NCI-H2171 treated with DMSO at 0.1 percent for 48 hours (cell line): ENCODE results near the gene HECW1.

Experiments
- DNase-seq: peaks from one replicate; lab custom pipeline; 2025; lab: John Stamatoyannopoulos, UW

HECW1 gene

DNA sequence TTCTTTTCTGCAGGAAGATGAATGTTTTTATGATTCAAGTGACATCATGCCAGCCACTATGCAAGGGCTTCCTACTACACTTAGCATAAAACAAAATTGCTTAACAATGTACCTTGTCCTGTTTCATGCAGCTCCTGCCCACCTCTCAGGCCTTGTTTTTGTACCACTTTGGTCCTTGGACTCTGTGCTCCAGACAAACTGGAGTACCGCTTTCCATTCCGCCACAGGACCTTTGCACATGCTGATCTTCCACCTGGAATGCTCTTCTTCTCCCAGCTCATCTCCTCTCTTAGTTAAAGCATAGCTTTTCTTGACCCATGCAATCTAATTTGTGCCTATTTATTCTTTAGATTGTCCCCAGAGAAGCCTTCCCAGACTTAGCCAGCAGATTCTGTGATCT, 393.0 kb downstream of the HECW1 start:
- no peak for DNase-seq

DNA sequence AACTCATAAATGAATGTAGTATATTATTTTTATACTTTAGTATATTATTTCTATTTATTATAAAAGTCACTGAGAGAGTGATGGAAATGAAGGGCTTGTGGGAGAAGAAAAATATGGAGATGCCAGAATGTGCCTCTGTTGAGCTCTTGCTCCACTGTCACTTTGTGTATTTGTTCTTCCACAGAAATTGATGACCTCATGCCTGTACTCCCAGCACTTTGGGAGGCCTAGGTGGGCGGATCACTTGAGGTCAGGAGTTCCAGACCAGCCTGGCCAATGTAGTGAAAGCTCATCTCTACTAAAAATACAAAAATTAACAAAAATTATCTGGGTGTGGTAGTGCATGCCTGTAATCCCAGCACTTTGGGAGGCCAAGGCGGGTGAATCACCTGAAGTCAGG, 394.0 kb downstream of the HECW1 start:
- DNase-seq: no peak

DNA sequence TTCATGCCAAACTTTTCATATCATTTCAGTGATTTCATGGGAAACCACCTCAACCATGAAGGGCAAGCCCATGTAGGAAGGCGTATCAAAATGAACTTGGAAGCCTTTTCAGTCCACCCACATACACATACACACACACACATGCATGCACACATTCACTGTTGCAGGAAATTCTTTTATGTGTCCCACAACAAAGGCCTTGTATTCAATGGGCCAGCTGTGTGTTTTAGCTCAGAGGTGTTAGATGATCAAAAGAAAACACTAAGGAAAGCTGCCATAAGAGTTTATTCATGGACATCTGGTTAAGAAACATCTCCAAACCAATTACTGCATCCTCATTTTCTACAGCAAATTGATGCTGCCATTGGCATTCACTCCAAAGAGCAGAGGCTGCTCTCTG, 396.0 kb downstream of the HECW1 start:
- no peak for DNase-seq

DNA sequence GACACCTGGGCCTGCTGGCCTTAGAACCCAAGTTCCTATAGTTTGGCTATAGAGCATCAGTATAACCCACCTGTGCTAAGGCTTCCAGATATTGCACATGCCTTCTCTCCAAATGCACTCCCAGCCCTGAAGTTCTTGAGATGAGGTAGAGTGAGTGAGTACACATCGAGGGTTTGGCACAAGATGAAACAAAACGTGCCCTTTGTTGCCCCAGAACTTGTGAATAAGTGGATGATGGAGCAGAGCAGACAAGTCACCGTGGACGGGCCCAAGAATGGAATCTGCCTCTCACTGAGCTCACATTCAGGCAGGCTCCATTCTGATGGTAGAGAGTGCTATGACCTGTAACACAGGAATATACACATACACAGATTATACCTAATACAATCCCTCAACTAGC, 397.5 kb downstream of the HECW1 start:
- DNase-seq: no peak

DNA sequence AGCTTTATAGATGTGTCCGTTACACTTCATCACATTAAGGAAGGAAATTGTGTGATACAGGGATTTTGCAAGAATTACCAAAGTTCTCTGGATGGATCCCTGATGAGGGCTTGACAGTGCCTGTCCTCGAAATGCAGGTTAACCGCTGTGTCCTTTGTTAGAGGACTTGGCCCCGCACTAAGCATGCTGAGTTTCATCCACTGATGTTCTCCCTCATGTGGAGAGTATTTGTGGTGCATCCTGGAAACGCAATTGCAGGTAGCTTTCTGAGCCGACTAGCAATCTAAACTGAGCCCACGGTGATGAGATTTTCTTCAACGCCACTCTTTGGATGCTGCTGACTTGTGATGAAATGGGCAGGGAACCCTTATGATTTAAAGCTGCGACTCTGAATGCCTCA, 398.6 kb downstream of the HECW1 start:
- DNase-seq: no peak

DNA sequence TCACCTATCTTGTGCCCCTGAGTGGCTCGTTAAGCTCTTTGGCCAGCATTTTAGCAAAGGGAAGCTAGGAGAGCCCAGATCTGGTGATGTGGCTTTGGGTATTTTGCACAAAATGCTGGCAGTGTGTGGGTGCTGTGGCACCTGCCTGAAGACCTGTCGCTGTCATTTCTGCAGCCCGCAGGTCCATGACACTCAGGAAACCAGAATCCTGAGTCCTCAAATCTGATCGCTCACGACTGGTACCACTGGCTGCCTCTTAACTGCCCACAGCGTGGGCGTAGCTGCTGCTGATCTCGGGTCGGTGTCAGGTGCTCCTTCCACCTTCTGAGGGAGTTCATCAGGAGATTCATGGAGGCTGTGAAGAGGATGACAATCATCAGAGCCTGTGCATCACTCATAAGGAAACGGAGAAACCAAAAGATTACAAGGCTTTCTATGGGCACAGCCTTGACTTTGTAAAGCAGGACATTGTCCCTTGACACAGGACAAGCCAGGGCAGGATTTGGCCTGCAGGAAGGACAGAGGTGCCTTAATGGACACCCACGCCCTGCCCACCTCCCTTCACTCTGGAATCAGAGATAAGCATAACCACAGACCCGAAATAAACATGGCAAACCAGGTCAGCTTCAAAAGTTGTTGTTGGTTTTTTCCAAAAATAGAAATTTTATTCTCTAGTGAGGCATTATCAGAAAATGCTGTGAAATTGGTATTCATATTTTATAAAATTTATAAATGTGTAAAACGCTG, 399.5 kb downstream of the HECW1 start:
- DNase-seq: no peak

DNA sequence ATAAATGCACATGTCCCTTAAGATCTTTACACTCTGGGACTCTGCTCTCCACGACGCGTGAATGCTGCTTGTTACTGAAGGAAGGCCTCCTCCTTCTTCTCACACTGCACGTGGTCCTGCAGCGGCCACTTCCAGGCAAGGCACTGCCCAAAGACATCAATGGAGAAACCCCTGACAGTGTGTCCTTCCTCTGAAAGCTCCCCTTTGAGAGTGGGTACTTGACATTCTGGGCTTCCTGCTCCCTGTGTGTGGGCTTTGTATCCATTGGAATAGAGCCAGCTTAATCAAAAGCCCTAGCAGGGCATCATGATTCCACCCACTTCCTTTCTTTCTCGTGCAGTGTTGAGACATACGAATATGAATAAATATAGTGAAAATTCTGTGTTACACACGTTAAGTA, 400.8 kb downstream of the HECW1 start:
- no peak for DNase-seq

DNA sequence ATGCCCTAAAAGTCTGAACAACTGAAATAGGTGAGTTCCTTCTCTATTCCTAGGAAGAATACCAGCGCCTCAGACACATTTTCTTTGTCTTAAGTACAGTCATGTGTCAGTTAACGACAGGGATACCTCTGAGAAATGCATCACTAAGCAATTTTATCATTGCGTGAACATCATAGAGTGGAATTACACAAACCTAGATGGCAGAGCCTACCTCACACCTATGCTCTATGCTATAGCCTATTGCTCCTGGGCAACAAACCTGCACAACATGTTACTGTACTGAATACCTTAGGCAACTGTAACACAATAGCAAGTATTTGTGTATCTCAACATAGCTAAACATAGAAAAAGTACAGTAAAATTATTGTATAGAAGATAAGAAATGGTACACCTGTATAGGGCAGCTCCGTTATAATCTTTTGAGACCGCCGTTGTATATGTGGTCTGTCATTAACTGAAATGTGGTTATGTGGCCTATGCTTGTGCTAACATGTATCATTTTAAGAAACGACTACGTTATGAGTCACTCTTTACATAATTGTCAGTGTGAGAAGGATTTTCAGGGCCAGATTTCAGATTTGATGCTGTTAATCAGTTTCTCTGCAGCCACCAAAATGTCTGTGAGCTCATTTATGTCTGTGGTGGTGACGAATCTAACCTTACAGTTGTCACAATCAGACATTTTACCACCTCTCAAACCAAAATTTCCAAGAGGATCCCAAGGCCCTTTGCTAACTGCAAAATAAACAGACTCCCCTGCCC, 404.3 kb downstream of the HECW1 start:
- DNase-seq: no peak

DNA sequence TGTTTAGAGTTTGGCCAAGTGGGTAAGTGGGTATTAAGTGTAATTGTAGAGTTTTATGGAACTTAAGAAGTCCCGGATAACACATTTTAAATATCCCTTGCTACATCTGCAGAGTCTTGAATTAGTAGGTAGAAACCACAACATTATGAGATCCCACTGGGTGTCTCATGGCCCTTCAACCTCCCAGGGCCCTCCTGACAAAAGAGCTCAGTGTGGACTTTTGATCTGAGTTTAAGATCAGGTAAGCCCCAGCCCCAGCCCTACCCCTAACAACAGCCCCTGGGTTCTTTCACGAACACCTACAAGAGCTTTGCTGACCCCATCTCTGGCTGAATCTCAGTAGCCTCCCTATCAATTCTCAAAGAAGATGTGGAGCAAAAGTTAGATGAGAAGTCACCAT, 405.0 kb downstream of the HECW1 start:
- no peak for DNase-seq

DNA sequence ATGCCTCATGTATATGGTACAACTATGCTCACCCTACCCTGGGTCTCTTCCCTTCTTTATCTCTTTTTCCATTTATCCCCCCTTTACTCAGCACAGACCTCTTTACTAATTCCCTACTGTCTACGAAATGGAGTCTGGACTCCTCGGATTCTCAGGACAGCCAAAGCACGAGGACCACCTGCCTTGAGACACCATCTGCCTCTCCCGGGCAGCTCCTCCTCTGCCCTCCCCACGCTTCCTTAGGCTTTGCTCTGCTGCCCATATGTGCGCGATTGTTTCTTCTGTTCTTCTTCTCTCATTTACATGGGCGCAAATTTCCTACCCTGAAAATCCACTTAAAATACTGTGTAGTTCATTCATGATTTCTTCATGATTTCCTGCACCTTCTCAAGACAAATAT, 407.8 kb downstream of the HECW1 start:
- DNase-seq: no peak

DNA sequence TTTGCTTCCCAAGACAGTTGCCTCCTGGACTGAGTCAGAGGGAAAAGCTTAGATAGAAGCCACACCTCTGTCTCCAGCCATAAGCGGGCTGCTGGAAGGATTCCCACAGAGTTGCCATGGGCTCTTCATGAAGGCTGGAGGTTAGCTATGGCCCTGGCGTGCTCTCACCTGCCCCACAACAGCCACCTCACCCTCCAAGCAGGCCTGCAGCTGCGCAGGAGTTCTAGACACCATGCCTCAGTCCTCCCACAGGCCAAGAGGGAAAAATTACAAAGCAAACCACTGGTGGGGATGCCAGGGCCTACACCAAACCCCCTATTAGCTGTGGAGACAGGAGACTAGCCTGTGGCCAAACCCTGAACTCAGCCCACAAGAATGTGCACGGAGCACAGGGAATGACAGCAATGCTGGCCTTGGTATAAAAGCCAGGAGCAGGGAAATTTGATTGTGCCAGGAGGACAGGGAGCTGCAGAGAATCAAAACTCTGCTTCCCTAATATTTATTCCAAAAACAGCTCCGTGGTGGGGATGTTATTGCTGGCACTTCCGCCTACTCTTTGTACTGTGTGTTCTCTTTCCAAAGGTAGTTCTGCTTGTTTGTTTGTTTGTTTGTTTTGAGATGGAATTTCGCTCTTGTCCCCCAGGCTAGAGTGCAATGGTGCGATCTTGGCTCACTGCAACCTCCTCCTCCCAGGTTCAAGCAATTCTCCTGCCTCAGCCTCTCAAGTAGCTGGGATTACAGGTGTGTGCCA, 410.1 kb downstream of the HECW1 start:
- no peak for DNase-seq

DNA sequence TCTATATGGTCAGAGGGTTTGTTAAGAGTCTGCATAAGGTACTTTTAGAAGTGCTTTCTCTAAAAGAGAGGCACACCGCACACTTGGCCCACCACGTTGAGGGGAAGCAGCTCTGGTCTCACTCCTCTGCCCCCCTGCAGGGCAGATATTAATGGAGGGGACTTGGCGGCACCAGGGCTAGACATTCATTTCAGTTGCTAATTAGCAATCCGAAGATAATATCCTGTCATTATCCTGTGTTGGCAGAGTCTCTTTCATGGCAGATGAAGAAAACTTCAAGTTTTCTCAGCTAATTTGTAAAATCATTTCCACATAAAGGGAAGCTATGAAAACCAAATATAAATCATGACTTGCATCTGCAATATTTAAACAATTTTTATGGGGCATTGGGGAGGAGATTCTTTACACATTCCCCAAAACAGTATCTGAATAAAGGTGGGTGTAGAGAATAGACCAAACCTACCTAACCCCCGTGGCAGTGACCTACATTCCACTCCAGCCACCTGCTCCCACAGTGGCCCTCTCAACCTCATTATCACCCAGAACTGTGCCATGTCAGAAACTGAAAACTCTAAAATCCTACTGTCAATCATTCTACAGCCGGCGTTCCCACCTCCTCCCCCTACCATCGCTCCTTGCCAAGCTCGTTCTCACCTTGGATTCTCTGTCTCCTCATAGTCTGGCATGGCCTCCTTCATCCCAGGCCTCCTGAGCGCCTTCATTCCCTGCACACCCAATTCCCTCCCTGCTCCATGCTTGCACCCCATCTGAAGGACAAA, 416.3 kb downstream of the HECW1 start:
- no peak for DNase-seq

DNA sequence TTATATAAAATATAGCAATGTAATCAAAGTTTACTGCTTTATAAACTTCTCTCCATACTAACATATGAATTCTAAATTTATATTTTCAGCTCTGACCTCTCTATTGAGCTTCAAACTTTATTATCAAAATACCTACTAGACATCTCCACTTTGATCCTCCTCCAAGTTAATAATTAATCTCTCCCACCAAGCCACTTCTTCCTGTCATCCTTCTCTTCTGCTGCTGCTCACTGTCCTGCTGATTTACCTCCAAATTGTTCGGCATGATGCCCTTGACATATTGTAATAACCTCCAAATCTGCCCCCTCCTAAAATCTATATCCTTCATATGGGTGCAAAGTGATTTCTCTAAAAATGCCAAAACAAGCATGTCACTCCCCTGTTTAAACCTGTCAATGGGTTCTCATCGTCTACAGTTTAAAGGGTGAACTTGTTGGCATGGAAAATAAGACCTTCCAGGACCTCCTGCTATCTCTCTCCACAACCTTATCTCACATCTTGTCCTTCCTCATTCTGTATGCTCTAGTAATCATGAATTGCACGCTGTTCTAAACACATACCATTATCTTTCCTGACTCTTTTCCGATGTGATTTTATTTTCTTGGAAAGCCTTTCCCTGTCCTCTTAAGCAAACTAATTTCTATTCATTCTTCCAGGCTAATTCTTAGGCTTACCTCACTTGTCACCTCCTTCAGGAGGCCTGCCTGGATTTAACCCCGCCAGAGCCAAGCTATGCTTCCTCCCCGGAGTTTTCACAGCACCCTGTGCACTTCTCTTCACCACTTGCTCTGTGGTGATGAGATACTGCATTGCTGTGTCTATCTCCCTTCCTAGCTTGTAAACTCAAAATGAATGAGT, 418.3 kb downstream of the HECW1 start:
- DNase-seq: no peak

DNA sequence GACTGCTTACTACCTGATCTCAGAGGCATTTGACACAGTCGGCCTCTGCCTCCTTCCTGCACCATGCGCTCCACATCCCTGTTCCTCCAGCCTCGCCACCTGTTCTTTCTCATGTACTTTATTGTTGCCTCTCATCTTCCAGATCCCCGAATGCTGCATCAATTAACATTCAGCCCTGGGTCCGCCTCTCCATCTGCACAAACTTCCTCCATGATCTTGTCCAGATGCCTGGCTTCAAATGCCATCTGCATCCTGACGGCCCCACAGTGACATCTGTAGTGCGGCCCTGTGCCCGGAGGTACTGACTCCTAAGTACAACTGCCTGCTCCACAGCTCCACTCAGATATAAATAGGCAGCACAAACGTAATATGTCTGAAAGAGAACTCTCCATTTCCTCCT, 419.3 kb downstream of the HECW1 start:
- peak; percentile 95 for DNase-seq

DNA sequence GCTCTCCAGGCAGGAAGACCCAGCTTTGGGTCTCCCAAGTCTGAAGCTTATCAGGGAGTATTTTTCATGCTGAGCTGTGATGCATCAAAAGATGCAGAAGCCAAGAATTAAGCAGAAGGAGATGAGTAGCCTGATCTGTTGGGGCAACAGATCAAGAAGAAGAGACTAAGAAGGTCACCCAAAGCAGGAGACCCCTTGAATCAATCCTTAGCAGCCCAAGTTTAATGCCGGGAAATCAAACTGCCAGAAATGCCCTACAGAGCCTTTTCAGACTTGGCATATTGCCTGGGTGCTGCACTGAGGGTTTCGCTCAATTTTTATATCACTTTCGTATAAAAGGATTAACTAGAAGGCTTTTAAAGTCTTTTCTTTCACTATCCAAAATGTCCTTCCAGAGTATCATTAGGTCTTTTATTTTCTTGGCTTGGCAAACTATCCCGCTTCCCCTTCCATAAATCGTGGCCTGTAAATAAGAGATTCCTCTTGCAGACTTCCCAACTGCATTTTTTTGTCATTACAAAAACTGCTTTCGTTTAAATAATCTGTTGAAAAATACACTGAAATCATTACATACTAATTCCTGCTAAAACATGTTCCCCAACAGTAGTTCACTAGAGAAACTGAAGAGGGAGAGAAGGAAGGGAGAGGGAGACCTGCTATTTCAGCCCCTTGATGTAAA, 421.5 kb downstream of the HECW1 start:
- no peak for DNase-seq

DNA sequence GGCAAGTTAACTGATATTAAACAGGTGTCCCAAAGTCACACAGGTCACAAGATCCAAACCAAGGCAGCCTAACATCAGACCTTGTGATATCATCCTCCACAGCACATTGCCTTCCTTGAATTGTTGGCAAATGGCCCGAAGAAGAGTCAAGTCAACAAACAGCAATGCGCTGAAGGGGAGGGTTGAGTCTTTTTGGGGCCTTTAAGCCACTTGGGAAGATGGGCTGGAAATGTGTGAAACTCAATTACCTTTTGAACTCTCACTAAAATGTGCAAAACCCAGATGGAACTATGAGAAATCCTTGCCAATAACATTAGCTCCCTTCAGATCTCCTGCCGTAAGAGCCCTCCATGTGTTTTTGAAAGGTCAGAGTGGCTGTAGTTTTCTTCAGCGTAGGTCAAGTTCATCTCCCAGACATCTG, 422.6 kb downstream of the HECW1 start:
- DNase-seq: no peak

DNA sequence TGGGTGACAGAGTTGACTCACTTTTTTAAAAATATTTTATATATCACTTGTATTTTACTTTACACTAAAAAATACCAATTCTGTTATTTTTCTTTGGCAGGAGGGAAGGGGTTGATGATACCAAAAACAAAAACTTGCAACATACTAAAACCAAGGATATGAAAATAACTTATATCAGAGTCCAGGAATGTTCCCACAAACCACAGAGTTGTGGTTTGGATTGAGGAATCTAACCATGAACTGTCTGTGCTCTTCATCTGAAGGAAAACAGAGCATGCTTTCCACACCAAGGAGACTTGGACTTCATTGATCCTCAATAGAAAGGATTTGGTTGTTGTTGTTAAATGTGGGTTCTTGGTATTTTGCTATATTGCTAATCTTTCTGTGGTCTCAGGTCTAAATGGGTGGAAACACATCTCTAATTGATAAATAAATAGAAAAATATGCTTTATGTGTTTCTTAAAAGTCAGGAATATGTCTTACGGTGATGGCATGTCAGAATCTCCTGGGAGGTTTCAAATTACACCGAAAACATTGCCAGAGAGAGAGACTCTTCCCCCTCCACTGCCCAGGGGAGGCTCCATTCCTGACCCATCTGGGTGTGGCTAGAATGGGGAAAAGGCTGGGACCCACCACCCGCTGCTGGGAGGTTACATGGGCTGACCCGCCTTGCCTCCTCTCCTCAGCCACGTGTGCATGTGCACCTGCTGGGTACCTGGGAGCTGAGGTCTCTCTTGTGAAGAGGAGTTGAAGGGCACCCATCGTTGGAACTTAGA, 423.6 kb downstream of the HECW1 start:
- DNase-seq: no peak

DNA sequence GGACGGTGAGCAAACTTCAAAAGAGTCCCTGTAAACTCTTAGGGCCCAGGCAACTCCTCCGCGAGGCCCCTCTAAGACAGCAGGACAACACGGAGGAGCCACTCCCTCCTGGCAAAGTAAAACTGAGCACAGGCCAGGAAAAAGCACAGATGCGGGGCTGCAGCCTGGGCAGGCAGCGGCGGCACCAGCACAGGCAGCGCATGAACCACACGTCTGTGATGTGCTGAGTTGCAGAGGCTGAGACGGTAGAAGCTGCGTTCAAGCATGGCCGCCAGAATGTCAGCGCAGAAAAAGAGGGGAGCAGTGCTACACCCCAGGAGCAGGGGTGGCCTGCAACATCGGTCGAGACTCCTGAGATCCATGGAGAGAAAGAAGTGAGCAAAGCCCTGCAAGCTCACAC, 424.3 kb downstream of the HECW1 start:
- no peak for DNase-seq

DNA sequence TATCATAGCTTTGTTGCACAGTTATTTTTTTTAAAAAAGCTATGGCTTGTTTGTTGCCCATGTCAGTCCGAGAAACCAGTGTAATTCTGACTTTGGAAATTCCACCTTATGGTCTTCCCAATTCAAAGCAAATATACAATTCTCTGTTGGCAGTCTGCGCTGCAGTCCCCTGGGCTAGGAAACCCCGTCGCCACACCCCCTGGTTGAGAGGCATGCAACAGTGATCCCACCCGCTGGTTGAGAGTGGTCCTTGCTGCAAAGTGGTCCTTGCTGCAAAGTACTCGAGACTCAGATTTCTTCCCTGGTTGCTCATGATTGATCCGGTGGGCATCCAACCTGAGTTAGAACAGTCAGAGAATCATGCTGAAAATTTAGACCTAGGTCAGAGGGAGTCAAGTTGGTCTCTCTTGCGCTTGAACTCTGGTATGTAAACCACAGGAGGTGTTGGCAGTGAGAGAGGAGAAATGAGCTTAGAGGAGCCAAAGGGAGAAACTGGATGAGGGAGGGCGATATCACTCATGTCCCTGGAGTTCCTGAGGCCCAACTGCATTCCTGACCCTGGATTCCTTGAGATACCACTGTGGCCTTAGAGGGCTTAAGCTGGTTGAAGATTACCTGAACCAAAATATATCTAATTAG, 425.4 kb downstream of the HECW1 start:
- DNase-seq: no peak
